PC-3 (cell line): Measurements from ENCODE around the gene SH3RF3.

Source experiments
- CTCF ChIP-seq: fragments of 300-600 bp; sonication (generic); conservative IDR thresholded peaks from 2 replicates; pipeline ENCODE4 v1.5.1; 2017; ENCODE audit warnings: antibody characterized with exemption, low read depth, mild to moderate bottlenecking, low read length
- EZH2 ChIP-seq: fragments of 300-600 bp; sonication (generic); IDR thresholded peaks from one replicate; pipeline ENCODE4 v1.6.1; 2017; ENCODE audit warnings: antibody characterized with exemption, mild to moderate bottlenecking, low read length; ENCODE audit not compliant: unreplicated experiment
- EZH2phosphoT487 ChIP-seq: fragments of 300-600 bp; sonication (generic); IDR thresholded peaks from 2 replicates; pipeline ENCODE4 v1.6.1; 2018; ENCODE audit warnings: mild to moderate bottlenecking, antibody characterized with exemption, low read length, borderline replicate concordance

DNA sequence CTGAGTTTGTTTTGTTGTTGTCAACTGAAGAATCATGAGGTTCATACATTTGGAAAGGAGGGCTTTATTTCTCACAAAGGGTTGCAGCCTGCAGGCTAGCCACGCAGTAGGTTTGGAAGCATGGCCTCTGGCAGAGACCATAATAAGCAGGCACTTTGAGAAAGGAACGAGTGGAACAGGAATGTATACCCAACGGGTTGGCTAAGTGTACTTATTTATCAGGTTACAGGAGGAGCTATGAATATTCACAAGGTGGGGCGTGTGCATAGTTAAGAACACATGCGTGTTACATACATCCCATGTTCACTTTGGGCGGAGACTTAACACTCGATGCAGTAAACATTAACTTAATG, 30.1 kb upstream of the SH3RF3 start:
- TF ChIP-seq CTCF (no peak), EZH2phosphoT487 (no peak), EZH2 (no peak)
